Activated T-cell treated with anti-CD3 and anti-CD28 coated beads for 4 hours (primary cell): ENCODE data around the gene GYS1.

Source experiments
- DNase-seq: peaks from one replicate; pipeline ENCODE4 v3.0.0-alpha.2; 2020

The GYS1 gene

GRCh38 chr19:48988286-48988685, 4.8 kb downstream of the GYS1 start:
- DNase-seq, result no peak

GRCh38 chr19:48987323-48987722, 5.8 kb downstream of the GYS1 start:
- no peak for DNase-seq

GRCh38 chr19:48986211-48986610, 6.9 kb downstream of the GYS1 start:
- DNase-seq, result no peak

GRCh38 chr19:48985711-48986110, 7.4 kb downstream of the GYS1 start:
- no peak for DNase-seq

GRCh38 chr19:48982280-48982679, 10.8 kb downstream of the GYS1 start:
- DNase-seq, result no peak

- DNase-seq, result no peak
These were observed 16.0 kb downstream of the GYS1 start for GRCh38 chr19:48977061-48977460.

- DNase-seq, result no peak
These were observed 16.9 kb downstream of the GYS1 start for GRCh38 chr19:48975947-48976847.

GRCh38 chr19:48970923-48971395, 22.1 kb downstream of the GYS1 start:
- peak; percentile 77 for DNase-seq

GRCh38 chr19:48970139-48970766, 22.9 kb downstream of the GYS1 start:
- DNase-seq, result no peak

GRCh38 chr19:48969276-48970138, 23.6 kb downstream of the GYS1 start:
- DNase-seq, result no peak

GRCh38 chr19:48968813-48969218, 24.3 kb downstream of the GYS1 start:
- no peak for DNase-seq

DNA sequence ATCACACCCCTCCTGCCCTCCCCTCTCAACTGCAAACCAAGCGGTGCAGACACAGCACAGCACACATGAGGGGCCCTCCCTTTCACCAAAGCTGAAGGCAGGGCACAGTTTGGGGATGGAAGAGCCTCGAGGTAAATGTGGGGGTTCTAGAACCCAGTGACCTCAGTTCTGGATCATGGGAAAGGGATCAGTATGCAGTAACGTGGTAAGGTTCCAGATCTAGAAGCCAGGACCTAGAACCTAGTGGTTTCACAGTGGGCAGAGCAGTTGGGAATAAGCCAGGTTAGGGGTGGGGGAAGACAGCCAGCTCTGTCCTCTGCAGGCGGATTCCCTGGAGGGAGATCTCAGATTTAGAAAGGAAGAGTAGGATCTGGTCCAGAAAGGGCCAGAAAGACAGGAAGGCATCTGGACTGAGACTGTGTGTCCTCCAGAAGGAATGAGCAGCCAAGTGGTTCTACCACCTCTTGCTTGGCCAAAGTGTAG, 24.9 kb downstream of the GYS1 start:
- DNase-seq, result no peak

DNA sequence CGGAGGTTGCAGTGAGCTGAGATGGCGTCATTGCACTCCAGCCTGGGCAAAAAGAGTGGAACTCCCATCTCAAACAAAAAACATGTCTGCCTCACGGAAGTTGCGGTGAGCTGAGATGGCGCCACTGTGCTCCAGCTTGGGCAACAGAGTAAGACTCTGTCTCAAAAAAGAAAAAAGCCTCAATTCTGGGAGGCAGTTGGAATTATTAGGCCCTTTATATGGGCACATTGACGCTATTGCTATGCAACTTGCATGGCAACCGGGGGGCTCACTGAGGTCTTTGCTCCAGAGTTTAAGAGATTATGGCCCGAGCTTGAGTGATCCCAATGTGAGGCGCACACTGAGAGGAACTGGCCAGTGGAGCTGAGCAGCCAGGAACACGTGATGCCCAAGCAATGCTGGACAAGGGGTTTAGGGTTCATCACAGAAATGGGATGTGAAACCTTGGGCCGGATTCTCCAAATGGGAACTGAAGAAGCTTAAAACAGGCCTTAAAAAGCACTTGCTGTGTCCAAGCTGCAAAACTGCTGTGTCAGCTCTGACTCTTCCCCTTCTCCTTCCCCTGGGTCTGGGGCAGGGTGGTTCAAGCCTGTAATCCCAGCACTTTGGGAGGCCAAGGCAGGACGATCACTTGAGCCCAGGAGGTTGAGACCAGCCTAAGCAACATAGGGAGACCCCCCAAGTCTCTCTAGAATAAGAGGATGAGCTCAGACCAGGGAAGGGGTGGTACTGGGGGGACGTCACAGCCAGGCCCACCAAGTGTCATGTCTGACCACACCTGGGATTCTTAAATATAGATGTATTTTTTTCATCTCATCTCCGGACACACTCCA, 25.5 kb downstream of the GYS1 start:
- DNase-seq, result no peak

- DNase-seq, result no peak
These were observed 26.4 kb downstream of the GYS1 start for GRCh38 chr19:48966541-48967345.

- peak; percentile 87 for DNase-seq
These were observed 27.1 kb downstream of the GYS1 start for GRCh38 chr19:48965806-48966540.

DNA sequence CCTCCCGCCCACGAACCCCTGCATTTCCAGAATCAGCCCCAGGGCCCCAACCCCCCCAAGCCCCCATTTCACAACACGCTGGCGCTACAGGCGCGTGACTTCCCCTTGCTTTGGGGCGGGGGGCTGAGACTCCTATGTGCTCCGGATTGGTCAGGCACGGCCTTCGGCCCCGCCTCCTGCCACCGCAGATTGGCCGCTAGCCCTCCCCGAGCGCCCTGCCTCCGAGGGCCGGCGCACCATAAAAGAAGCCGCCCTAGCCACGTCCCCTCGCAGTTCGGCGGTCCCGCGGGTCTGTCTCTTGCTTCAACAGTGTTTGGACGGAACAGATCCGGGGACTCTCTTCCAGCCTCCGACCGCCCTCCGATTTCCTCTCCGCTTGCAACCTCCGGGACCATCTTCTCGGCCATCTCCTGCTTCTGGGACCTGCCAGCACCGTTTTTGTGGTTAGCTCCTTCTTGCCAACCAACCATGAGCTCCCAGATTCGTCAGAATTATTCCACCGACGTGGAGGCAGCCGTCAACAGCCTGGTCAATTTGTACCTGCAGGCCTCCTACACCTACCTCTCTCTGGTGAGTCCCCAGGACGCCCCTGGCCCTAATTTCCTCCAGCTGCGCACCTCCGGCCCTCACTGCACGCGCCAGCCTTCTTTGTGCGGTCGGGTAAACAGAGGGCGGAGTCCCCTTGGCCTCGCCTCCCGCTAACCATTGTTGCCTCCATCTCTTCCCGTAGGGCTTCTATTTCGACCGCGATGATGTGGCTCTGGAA, 27.9 kb downstream of the GYS1 start, which contains the start of gene FTL:
Gene FTL (plus strand): TSS at position 270 of the 766 bp plus-strand sequence. CDS start 199 bp downstream, at position 469.
- DNase-seq, result peak; percentile 68

GRCh38 chr19:48964205-48965039, 28.7 kb downstream of the GYS1 start:
- DNase-seq, result no peak

- peak; percentile 54 for DNase-seq
These were observed 29.5 kb downstream of the GYS1 start for GRCh38 chr19:48963371-48964204.
